Measurements from ENCODE around the gene HSD11B1L. TPM values are rescaled to one million over a fixed set of nuclear protein-coding genes. Genes with fewer than 3 reads are reported as not detected.
"Not testable (repeated sequence)": the region's sequence is repeated elsewhere in the genome, so short reads cannot be mapped to it uniquely, and the experiment has no call there.

The HSD11B1L gene
- polyA plus RNA-seq, 3 donors = 1.9 to 2.5 (median 2.4) TPM

- Histone ChIP-seq H3K79me2 (ENCODE audit: insufficient read depth, low read length) (no peaks in the 10 kb centered on the region), H3K36me3 (replicated peaks in 1 of 2; ENCODE audit: control insufficient read depth in 1 of 2, insufficient read depth in 2 of 2, low read length in 2 of 2) (peaks cover 65 to 69% of the 10 kb centered on the region in 2 donors)
Measured at GRCh38 chr19:5700455-5701092, 19.7 kb downstream of the HSD11B1L start.

GRCh38 chr19:5702053-5702410 lies 21.2 kb downstream of the HSD11B1L start:
- peaks cover 46 to 75% of the 10 kb centered on the region in 2 donors for H3K36me3 Mint-ChIP-seq
- H3K4me2 ChIP-seq (replicated peaks; ENCODE audit: extremely low read depth, low read length, poor library complexity, severe bottlenecking); H3K27me3 Mint-ChIP-seq (ENCODE audit: low read depth in 3 of 3); intact Hi-C loops (cut with micrococcal nuclease); H3K27ac ChIP-seq (ENCODE audit: low read depth in 1 of 2, low read length in 2 of 2); H3K4me3 Mint-ChIP-seq; H3K79me2 ChIP-seq (ENCODE audit: insufficient read depth, low read length); H3K9me3 ChIP-seq (replicated peaks in 1 of 2; ENCODE audit: control insufficient read depth in 1 of 2, insufficient read depth in 1 of 2, low read length in 2 of 2); H3K27me3 ChIP-seq (ENCODE audit: control insufficient read depth in 2 of 2, insufficient read depth in 2 of 2, low read length in 2 of 2); DNase-seq; H3K4me3 ChIP-seq (replicated peaks in 1 of 3; ENCODE audit: low read depth in 2 of 3, low read length in 3 of 3); H3K9ac ChIP-seq (ENCODE audit: insufficient read depth, low read length, poor library complexity, severe bottlenecking); H3K4me1 Mint-ChIP-seq; H3K9me3 Mint-ChIP-seq; H3K4me1 ChIP-seq (ENCODE audit: control insufficient read depth in 1 of 2, insufficient read depth in 2 of 2, low read length in 2 of 2); H3K27ac Mint-ChIP-seq; H2AFZ ChIP-seq (ENCODE audit: insufficient read depth, low read depth, low read length, poor library complexity, severe bottlenecking): not testable (repeated sequence)
- no CpG with 5 or more reads among the region's 28 CpGs for WGBS (ENCODE audit: insufficient coverage)
- H3K36me3 ChIP-seq (replicated peaks in 1 of 2; ENCODE audit: control insufficient read depth in 1 of 2, insufficient read depth in 2 of 2, low read length in 2 of 2) = peaks cover 64 to 69% of the 10 kb centered on the region in 2 donors
- H4K20me1 ChIP-seq (ENCODE audit: insufficient read depth, low read length) = peaks cover 10% of the 10 kb centered on the region

More at GRCh38 chr19:5700455-5701092, 19.7 kb downstream of the HSD11B1L start:
- Mint-ChIP-seq H3K27me3 (ENCODE audit: low read depth in 3 of 3) (peaks cover 0 to 1% (median 0%) of the 10 kb centered on the region in 3 donors), H3K27ac (peak overlapping the region in 1 of 7 donors; percentile 61), H3K9me3 (peaks cover 0 to 3% (median 0%) of the 10 kb centered on the region in 7 donors), H3K36me3 (peaks cover 39 to 70% of the 10 kb centered on the region in 2 donors), H3K4me3 (no peak overlapping the region), H3K4me1 (no peaks in the 10 kb centered on the region)
- intact Hi-C loops (cut with micrococcal nuclease) = no loop called here
- Histone ChIP-seq H3K9ac (ENCODE audit: insufficient read depth, low read length, poor library complexity, severe bottlenecking) (no peak overlapping the region), H3K4me1 (ENCODE audit: control insufficient read depth in 1 of 2, insufficient read depth in 2 of 2, low read length in 2 of 2) (no peaks in the 10 kb centered on the region), H3K4me3 (replicated peaks in 1 of 3; ENCODE audit: low read depth in 2 of 3, low read length in 3 of 3) (no peak overlapping the region), H3K27me3 (ENCODE audit: control insufficient read depth in 2 of 2, insufficient read depth in 2 of 2, low read length in 2 of 2) (no peaks in the 10 kb centered on the region), H3K4me2 (replicated peaks; ENCODE audit: extremely low read depth, low read length, poor library complexity, severe bottlenecking) (no peak overlapping the region), H3K27ac (ENCODE audit: low read depth in 1 of 2, low read length in 2 of 2) (no peak overlapping the region), H4K20me1 (ENCODE audit: insufficient read depth, low read length) (peaks cover 25% of the 10 kb centered on the region), H3K9me3 (replicated peaks in 1 of 2; ENCODE audit: control insufficient read depth in 1 of 2, insufficient read depth in 1 of 2, low read length in 2 of 2) (no peaks in the 10 kb centered on the region), H2AFZ (ENCODE audit: insufficient read depth, low read depth, low read length, poor library complexity, severe bottlenecking) (no peak overlapping the region)
- TF ChIP-seq CTCF (IDR thresholded peaks at IDR 0.05) = no peak
- WGBS (ENCODE audit: insufficient coverage) = 92% methylated on average over 18 of the region's 22 CpGs
- no peak for DNase-seq

Measured in CD14-positive monocyte (primary cell).